CD8-positive, alpha-beta memory T cell (primary cell): Measurements from ENCODE around the gene UROC1. TPM values are rescaled to one million over a fixed set of nuclear protein-coding genes. Genes with fewer than 3 reads are reported as not detected.
A peak's percentile ranks its signal among the peaks of the same experiment; 100 is the strongest.

Experiments used
- CTCF ChIA-PET: fragments of 350-600 bp; sonication (Branson Sonifier 250); formaldehyde crosslinking; loops from one replicate; lab custom pipeline; 2021; ENCODE audit warnings: antibody characterized with exemption; lab: Charles Lee
- POLR2A ChIA-PET: fragments of 350-600 bp; sonication (Branson Sonifier 250); formaldehyde crosslinking; loops from one replicate; lab custom pipeline; 2021; ENCODE audit warnings: antibody characterized with exemption; lab: Charles Lee
- DNase-seq, 5 donors: peaks; one replicate each; pipeline versions ENCODE4 v3.0.0 to v3.0.0-alpha.2; 2020 to 2022; ENCODE audit warnings: mixed read lengths in 1 of 5
- H3K27ac ChIP-seq: one replicate; pipeline ENCODE4 v1.7.0; 2013; ENCODE audit warnings: low read depth, mild to moderate bottlenecking, low read length, moderate library complexity
- H3K27me3 ChIP-seq: 2 replicates; pipeline ENCODE4 v1.7.0; 2013; ENCODE audit warnings: low read length, mild to moderate bottlenecking; ENCODE audit not compliant: insufficient read depth, poor library complexity, severe bottlenecking
- H3K36me3 ChIP-seq: 2 replicates; pipeline ENCODE4 v1.7.0; 2013; ENCODE audit warnings: mild to moderate bottlenecking, low read length, moderate library complexity; ENCODE audit not compliant: insufficient read depth
- H3K4me1 ChIP-seq: 2 replicates; pipeline ENCODE4 v1.7.0; 2013; ENCODE audit warnings: mild to moderate bottlenecking, low read length, moderate library complexity; ENCODE audit not compliant: insufficient read depth
- H3K4me3 ChIP-seq: 2 replicates; pipeline ENCODE4 v1.7.0; 2013; ENCODE audit warnings: mild to moderate bottlenecking, low read length
- H3K9me3 ChIP-seq: 2 replicates; pipeline ENCODE4 v1.7.0; 2013; ENCODE audit warnings: mild to moderate bottlenecking, low read length
- H3K27ac Mint-ChIP-seq, 8 donors: one replicate each; pipeline ENCODE4 v1.8.0; 2020 to 2021; ENCODE audit warnings: mixed read lengths in 8 of 8, mild to moderate bottlenecking in 6 of 8, inconsistent platforms in 3 of 8, moderate library complexity in 3 of 8
- H3K27me3 Mint-ChIP-seq, 2 donors: one replicate each; pipeline ENCODE4 v1.8.0; 2020 to 2021; ENCODE audit warnings: mixed read lengths in 2 of 2, mild to moderate bottlenecking in 1 of 2, moderate library complexity in 1 of 2
- H3K36me3 Mint-ChIP-seq, 3 donors: one replicate each; pipeline ENCODE4 v1.8.0; 2020 to 2021; ENCODE audit warnings: mixed read lengths in 3 of 3, inconsistent platforms in 1 of 3, mild to moderate bottlenecking in 1 of 3
- H3K4me1 Mint-ChIP-seq, 3 donors: one replicate each; pipeline ENCODE4 v1.8.0; 2020 to 2021; ENCODE audit warnings: mixed read lengths in 3 of 3, inconsistent platforms in 1 of 3, mild to moderate bottlenecking in 1 of 3
- H3K4me3 Mint-ChIP-seq, 7 donors: one replicate each; pipeline ENCODE4 v1.8.0; 2020 to 2021; ENCODE audit warnings: mixed read lengths in 7 of 7, mild to moderate bottlenecking in 6 of 7, moderate library complexity in 4 of 7, inconsistent platforms in 2 of 7
- H3K9me3 Mint-ChIP-seq, 5 donors: one replicate each; pipeline ENCODE4 v1.8.0; 2020 to 2022; ENCODE audit warnings: mixed read lengths in 5 of 5, mild to moderate bottlenecking in 3 of 5, moderate library complexity in 2 of 5, inconsistent platforms in 1 of 5
- polyA plus RNA-seq: library from polyadenylated mRNA; unstranded; fragments of 300-500 nt; fragmentation: Illumina TruSeq; gene quantifications from one replicate; pipeline ENCODE4 v1.2.3, GENCODE V29; 2021
- total RNA-seq, 2 experiments: library from RNA; stranded (reverse); gene quantifications; one replicate each; pipeline ENCODE4 v1.2.3, GENCODE V29; 2021

Gene UROC1
- total and polyA plus RNA-seq, 3 experiments from 2014 or later: not detected

DNA sequence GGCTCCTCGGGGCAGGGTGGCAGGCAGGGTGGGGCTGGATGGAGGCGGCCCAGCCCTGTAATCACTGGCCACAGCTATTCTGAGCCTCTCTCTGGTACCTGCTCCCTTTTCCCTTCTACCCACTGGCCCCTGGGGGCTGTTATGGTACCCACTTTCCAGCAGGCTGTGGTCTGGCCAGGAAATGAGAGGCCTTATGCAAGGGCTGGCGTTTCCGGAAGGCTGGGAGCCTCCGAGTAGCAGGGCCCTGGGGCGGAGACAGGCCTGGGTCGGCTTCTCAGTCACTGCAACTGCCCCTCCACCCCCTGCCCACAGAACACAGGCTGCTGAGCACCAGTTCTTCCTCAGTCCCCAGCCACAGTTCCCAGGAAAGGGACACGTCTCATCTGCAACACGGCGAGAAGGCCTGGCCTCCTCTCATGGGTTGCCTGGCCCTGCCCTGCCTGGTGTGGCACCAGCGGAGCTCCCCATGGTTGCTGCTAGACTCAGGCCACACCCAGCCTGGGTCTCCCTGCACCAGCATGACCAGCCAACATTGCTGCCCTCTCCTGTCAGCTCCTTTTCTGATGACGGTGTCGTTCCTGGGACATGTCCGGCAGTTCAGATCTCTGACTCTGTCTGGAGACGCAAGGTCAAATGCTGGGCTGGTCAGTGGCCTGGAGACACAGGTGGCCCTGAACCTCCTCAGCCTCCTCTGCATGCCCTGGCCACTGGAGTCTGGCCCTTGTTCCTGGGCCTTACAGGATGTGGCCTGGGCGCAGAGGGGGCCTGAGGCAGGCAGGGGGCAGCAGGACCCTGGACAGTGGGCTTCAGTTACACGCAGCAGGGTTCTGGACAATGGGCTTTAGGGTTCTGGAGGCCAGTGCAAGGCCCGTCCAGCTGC lies 12.8 kb upstream of the UROC1 start:
- CTCF ChIA-PET: interaction anchor here (2.3 kb wide), 1 partner anchor 9 kb away, joined by 14 read pairs; no protein-coding TSS in a partner anchor
- POLR2A ChIA-PET: no interaction called here

DNA sequence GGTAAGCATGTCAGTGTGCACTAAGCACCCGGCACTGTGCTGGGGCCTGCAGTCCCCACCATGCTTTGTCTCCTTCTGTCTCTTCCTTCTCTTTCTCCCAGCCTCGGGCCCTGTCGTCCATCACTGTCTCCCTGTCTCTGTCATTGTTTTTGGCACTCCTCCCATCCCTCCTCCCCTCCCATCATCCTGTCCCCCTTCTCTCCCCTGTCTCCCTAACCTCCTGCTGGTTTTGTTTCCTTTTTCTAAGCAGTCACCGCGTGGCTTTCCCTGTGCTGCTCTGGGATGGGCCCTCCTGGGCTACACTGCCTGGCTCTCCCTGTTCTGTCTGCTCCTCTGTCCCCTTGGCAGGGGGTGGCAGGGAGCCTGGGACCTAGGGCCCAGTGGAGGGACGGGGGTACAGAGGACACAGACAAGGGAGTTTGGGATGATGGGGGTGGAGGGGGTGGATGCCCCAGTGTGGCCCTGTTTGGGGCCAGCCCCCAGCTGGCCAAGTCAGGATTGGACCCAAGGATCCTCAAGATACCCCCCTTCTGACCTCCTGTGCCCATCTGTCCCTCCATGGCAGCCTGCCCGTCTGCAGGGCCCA lies 12.1 kb upstream of the UROC1 start:
- Mint-ChIP-seq H3K27ac (no peak overlapping the region), H3K27me3 (peaks cover 9 to 14% of the 10 kb centered on the region in 2 donors), H3K4me3 (no peak overlapping the region), H3K4me1 (no peaks in the 10 kb centered on the region), H3K9me3 (no peaks in the 10 kb centered on the region), H3K36me3 (no peaks in the 10 kb centered on the region)
- H3K4me1 ChIP-seq: no peaks in the 10 kb centered on the region
- H3K36me3 ChIP-seq: no peaks in the 10 kb centered on the region
- H3K27ac ChIP-seq: no peak overlapping the region
- ChIA-PET POLR2A (no interaction called here), CTCF (interaction anchor here (2.3 kb wide), 1 partner anchor 8 kb away, joined by 14 read pairs; no protein-coding TSS in a partner anchor)
- H3K4me3 ChIP-seq: no peak overlapping the region
- DNase-seq: no peak
- no peaks in the 10 kb centered on the region for H3K27me3 ChIP-seq
- H3K9me3 ChIP-seq: no peaks in the 10 kb centered on the region

More for the DNA sequence above, 12.8 kb upstream of the UROC1 start:
- Histone ChIP-seq H3K4me3 (no peak overlapping the region), H3K36me3 (no peaks in the 10 kb centered on the region), H3K27ac (no peak overlapping the region), H3K27me3 (no peaks in the 10 kb centered on the region), H3K9me3 (no peaks in the 10 kb centered on the region), H3K4me1 (no peaks in the 10 kb centered on the region)
- Mint-ChIP-seq H3K4me3 (no peak overlapping the region), H3K27me3 (peaks cover 5 to 10% of the 10 kb centered on the region in 2 donors), H3K4me1 (no peaks in the 10 kb centered on the region), H3K36me3 (no peaks in the 10 kb centered on the region), H3K27ac (peak overlapping the region in 1 of 8 donors; percentile 79), H3K9me3 (no peaks in the 10 kb centered on the region)
- peak in 1 of 5 donors; percentile 39 for DNase-seq

DNA sequence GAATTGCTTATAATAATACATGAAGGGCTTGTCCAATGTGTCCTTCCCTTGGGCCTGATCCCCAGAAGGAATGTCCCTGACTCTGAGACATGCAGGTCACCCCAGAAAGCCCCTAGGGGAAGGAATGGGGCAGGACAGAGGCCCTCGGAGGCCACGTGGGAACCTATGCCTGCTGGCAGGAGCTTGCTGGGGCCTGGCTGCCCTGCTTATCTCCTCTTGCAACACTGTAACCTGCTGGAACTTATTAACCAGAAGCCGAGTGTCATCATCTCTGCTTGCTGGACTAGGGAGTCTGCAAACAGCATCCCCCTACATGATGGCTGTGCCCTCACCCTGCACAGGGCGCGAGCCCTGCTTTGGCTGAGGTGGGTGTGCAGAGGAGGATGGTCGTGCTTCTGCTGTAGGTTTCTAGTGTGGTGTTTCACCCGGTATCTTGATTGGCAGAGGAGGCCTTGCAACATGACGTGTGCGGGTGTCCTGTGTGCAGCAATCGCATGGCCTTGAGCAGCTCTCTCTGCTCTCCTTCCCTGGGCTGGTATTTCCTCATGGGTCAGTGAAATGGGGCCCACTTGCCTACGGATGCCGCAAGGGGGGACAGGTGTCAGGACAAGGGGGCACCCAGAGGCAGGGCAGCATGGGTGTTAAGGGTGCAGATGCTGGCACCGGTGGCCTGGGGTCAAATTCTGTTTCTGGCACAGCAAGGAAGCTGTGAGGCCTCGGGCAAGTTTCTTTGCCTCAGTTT lies 11.4 kb upstream of the UROC1 start:
- peak overlapping the region in 1 of 8 donors; percentile 41 for H3K27ac Mint-ChIP-seq
- H3K27me3 Mint-ChIP-seq: peaks cover 10% of the 10 kb centered on the region in 2 donors
- CTCF ChIA-PET: no interaction called here
- Histone ChIP-seq H3K36me3 (no peaks in the 10 kb centered on the region), H3K27ac (no peak overlapping the region), H3K27me3 (no peaks in the 10 kb centered on the region), H3K9me3 (no peaks in the 10 kb centered on the region), H3K4me3 (no peak overlapping the region), H3K4me1 (no peaks in the 10 kb centered on the region)
- DNase-seq: no peak
- H3K4me1 Mint-ChIP-seq: no peaks in the 10 kb centered on the region
- H3K4me3 Mint-ChIP-seq: no peak overlapping the region
- no peaks in the 10 kb centered on the region for H3K9me3 Mint-ChIP-seq
- POLR2A ChIA-PET: no interaction called here
- H3K36me3 Mint-ChIP-seq: no peaks in the 10 kb centered on the region

DNA sequence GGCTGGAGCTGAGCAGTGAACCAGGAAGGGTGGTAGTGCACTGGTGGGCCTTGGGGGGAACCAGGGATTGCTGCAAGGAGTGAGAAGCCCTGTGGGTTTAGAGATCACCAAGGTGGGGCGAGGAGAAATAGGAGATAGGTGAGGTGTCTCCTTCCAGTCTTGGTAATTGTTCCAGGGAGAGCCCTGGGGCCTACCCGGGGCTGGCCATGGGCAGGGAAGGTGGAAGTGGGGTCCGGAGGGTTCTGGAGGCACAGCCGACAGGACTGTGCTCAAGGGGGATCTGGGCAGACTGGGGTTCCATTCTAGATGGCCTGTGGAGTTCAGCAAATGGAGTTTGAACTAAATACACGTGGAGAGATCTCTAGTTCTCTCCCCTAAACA lies 10.8 kb upstream of the UROC1 start:
- H3K4me3 Mint-ChIP-seq: no peak overlapping the region

DNA sequence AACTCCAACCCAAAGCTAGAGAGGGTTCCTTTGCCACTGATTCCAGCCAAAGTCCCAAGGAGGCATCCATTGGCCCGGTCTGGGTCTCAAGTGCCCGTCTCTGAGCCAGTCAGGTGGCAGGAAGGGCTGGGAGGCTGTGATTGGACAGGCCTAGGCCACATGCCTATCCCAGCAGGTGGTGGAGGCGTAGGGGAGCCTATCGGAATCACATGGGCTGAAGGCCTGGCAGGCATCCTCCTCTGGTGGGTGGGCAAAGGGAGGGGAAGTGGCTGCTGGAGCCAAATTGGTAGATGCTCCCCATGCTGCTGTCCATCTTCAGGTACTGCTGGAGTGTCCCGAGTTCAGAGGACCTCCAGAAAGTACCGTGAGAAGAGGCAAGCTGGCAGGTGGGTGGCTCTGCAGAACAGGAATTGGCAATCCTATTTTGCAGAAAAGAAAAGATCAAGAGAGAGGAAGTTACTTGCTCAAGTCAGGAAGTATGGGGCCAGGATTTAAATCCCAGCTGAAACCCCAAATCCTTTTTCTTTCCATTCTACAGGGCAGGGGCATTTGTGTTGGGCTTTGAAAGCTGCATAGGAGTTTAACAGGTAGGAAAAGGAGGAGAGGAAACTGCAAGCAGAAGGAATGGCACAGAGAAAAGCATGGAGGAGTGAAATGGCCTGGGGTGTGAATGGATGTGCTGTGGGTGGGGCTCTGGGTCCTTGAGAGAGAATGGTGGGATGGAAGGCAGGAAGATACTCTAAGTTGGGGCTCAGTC lies 10.1 kb upstream of the UROC1 start:
- Mint-ChIP-seq H3K27ac (peak overlapping the region in 1 of 8 donors; percentile 3), H3K4me3 (no peak overlapping the region), H3K27me3 (peaks cover 10 to 14% of the 10 kb centered on the region in 2 donors), H3K36me3 (no peaks in the 10 kb centered on the region), H3K9me3 (no peaks in the 10 kb centered on the region), H3K4me1 (no peaks in the 10 kb centered on the region)
- Histone ChIP-seq H3K27me3 (no peaks in the 10 kb centered on the region), H3K9me3 (no peaks in the 10 kb centered on the region), H3K27ac (no peak overlapping the region), H3K36me3 (no peaks in the 10 kb centered on the region), H3K4me3 (no peak overlapping the region), H3K4me1 (no peaks in the 10 kb centered on the region)
- ChIA-PET CTCF (no interaction called here), POLR2A (no interaction called here)
- no peak for DNase-seq

More for the DNA sequence above, 10.8 kb upstream of the UROC1 start:
- Mint-ChIP-seq H3K36me3 (no peaks in the 10 kb centered on the region), H3K27ac (peak overlapping the region in 1 of 8 donors; percentile 13), H3K9me3 (no peaks in the 10 kb centered on the region), H3K4me1 (no peaks in the 10 kb centered on the region), H3K27me3 (peaks cover 7 to 10% of the 10 kb centered on the region in 2 donors)
- Histone ChIP-seq H3K27me3 (no peaks in the 10 kb centered on the region), H3K4me1 (no peaks in the 10 kb centered on the region), H3K9me3 (no peaks in the 10 kb centered on the region), H3K27ac (no peak overlapping the region), H3K36me3 (no peaks in the 10 kb centered on the region), H3K4me3 (no peak overlapping the region)
- POLR2A ChIA-PET: no interaction called here
- no peak for DNase-seq
- CTCF ChIA-PET: no interaction called here

DNA sequence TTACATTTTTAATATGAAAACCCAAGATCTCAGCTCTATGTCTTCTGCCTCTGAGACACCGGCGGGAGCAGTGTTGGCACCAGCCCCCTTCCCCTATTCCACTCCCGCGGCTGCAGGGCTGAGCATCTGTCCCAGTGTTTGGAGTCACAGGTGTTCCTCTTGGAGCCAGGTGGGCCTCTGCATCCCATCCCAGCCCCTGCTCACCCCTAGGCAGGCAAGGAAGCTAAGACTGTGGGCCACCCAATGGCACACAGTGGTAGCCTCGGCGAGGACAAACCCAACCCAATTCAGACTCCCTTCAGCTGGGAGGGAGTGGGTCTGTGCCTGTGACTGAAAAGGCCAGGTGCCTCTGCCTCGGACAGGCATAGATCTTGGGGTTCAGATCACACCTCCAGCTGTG lies 9.4 kb upstream of the UROC1 start:
- CTCF ChIA-PET: no interaction called here
- H3K27me3 ChIP-seq: peaks cover 3% of the 10 kb centered on the region
- peaks cover 0 to 2% (median 0%) of the 10 kb centered on the region in 3 donors for H3K4me1 Mint-ChIP-seq

DNA sequence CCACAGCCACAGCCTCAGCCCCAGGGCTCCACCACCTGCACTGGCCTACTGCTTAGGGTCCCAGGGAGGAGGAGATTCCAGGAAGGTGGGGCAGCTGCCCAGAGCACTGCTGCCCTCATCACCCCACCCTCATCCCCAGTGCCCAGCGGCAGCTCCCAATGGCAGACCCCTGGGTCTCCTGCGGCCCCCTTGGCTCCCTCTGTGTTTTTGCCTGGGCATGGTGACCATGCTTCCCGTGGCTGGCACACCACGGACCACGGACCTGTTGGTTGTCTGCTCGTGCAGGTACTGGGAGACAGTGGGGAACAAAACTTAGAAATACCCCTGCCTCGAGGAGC lies 9.1 kb upstream of the UROC1 start:
- Mint-ChIP-seq H3K4me3 (no peak overlapping the region), H3K27me3 (peaks cover 13 to 20% of the 10 kb centered on the region in 2 donors), H3K4me1 (peaks cover 0 to 2% (median 0%) of the 10 kb centered on the region in 3 donors), H3K9me3 (no peaks in the 10 kb centered on the region), H3K36me3 (no peaks in the 10 kb centered on the region), H3K27ac (no peak overlapping the region)
- Histone ChIP-seq H3K27me3 (peaks cover 3% of the 10 kb centered on the region), H3K4me1 (no peaks in the 10 kb centered on the region), H3K4me3 (no peak overlapping the region), H3K9me3 (no peaks in the 10 kb centered on the region), H3K36me3 (no peaks in the 10 kb centered on the region), H3K27ac (no peak overlapping the region)
- CTCF ChIA-PET: no interaction called here
- POLR2A ChIA-PET: no interaction called here
- no peak for DNase-seq

More for the DNA sequence above, 9.4 kb upstream of the UROC1 start:
- Histone ChIP-seq H3K36me3 (no peaks in the 10 kb centered on the region), H3K9me3 (no peaks in the 10 kb centered on the region), H3K4me1 (no peaks in the 10 kb centered on the region), H3K27ac (no peak overlapping the region), H3K4me3 (no peak overlapping the region)
- H3K36me3 Mint-ChIP-seq: no peaks in the 10 kb centered on the region
- POLR2A ChIA-PET: no interaction called here
- H3K27ac Mint-ChIP-seq: no peak overlapping the region
- no peaks in the 10 kb centered on the region for H3K9me3 Mint-ChIP-seq
- H3K27me3 Mint-ChIP-seq: peaks cover 13 to 20% of the 10 kb centered on the region in 2 donors
- H3K4me3 Mint-ChIP-seq: no peak overlapping the region
- DNase-seq: no peak
